Subcutaneous adipose tissue (tissue), 4 donors: Measurements from ENCODE around the gene VPS33B. TPM values are rescaled to one million over a fixed set of nuclear protein-coding genes. Genes with fewer than 3 reads are reported as not detected.

Experiments
- total RNA-seq, 4 donors: library from RNA; depleted of rRNA; stranded (reverse); fragments of >200 nt; gene quantifications; one replicate each; pipeline ENCODE4 v1.1.0, GENCODE V29; 2016
- TF ChIP-seq, protein P1 (sequence below): fragments of 450-650 bp; IDR thresholded peaks from one replicate; pipeline ENCODE4 v1.5.1; 2016; ENCODE audit warnings: low read depth, mild to moderate bottlenecking, control low read depth, antibody characterized with exemption, moderate library complexity

The VPS33B gene
- total RNA-seq, 4 donors from 2014 or later: 4.9 to 9.4 (median 5.3) TPM

DNA sequence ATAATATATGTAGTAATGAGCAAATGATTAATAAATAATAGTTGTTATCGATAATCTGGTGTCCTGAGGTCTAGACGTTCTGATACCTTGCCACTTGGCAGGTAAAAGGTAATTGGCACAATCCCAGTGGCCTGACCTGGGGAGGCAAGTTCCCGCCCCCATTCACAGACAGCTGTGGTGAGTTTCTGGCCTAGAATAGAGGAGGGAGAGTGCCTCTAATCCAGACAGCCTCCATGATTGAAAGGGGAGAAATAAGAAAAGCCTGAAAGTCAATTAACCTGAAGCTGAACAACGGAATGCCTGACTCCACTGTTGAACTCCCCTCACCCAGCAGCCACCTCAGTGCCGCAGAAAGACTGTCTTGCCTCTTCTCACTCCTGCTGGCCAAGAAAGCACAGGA lies 39.6 kb upstream of the VPS33B start:
- TF ChIP-seq, protein P1, sequence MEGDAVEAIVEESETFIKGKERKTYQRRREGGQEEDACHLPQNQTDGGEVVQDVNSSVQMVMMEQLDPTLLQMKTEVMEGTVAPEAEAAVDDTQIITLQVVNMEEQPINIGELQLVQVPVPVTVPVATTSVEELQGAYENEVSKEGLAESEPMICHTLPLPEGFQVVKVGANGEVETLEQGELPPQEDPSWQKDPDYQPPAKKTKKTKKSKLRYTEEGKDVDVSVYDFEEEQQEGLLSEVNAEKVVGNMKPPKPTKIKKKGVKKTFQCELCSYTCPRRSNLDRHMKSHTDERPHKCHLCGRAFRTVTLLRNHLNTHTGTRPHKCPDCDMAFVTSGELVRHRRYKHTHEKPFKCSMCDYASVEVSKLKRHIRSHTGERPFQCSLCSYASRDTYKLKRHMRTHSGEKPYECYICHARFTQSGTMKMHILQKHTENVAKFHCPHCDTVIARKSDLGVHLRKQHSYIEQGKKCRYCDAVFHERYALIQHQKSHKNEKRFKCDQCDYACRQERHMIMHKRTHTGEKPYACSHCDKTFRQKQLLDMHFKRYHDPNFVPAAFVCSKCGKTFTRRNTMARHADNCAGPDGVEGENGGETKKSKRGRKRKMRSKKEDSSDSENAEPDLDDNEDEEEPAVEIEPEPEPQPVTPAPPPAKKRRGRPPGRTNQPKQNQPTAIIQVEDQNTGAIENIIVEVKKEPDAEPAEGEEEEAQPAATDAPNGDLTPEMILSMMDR: no peak

DNA sequence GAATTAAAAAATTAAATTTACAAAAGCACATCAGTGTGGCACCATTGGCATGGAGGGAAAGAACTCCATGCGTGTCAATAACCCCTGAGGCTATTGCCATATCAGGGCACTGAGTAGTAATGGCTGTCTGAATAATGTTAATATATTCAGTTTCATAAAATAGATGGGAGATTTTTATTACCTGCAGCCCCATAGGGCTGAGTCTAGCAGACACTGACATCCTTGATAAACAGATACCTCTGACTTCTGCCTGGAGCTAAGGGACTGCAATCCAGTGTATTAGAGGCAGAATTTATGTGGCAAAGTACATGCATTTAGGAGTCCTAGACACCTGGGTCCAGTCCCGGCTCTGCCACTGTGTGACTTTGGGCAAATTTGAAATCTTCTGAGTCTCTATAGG lies 38.8 kb upstream of the VPS33B start:
- TF ChIP-seq, protein P1: no peak

DNA sequence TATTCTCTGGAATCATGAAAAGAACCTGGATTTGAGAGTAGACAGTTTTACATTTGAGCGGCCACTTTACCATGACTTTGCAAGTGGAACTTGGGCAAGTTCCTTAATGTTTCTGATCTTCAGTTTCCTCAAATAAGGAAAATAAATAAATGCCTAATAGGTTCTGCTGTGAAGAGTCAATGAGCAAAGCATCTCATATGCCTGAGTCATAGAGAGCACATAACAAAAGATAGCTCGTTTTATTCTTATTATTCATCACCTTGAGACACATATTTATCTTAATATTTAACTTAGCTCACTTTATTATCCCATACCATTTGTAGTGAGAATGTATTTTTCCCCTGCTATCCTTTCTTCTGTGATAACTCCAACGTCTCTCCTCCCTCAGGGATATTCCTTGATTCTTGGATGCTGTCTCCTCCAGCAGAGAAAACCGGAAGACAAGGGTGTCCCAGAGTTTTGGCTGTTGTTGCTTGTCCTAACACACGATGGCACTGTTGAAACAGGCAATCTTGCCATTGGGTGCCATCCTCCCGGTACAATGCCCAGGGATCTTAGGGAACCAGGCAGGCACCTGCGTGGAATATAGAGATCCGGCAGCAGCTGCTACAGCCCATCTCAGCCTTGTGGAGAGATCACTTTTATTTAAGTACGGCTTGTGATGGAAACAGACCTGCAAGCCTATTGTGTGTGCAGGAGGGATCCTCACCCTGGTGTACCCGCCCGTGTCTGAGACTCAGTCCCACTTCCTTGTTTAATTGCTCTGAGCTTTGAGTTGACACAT lies 33.3 kb upstream of the VPS33B start:
- TF ChIP-seq, protein P1: no peak

DNA sequence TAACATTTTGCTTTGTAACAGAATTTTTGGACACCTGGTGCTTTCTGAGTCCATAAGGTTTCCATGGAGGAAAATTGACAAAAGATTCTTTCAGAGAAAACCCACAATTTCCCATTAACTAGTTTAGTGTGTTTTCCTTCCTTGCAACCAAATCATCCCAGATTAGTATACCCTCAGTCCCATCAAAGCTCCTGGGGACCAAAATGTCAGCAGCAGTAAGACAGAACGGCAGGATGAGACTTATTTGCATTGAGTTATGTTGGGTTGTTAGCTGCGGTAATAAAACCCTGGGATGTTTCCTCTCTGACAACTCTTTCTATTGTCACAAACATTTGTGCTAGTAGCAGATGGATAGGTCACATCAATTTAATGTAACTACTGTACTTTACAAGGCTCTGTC lies 32.4 kb upstream of the VPS33B start:
- TF ChIP-seq, protein P1: no peak

DNA sequence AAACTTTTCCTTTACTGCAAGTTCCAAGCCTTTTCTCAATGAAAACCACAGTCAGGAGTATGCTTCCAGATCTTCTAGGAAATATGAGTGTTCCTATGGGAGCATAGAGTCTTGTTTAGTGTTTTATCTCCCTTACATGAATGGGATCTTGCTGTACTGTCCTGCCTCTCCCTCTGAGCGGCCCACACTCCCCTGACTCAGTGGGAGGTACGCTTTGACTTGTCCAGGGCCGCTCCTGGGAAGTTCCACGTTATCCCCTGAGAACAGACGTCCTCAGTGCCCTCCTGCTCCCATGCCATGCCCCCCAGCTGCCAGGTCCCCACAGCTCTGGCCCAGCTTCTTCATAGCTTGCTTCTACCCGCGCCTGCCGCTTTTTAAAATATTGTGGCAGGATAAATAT lies 28.9 kb upstream of the VPS33B start:
- TF ChIP-seq, protein P1: no peak

DNA sequence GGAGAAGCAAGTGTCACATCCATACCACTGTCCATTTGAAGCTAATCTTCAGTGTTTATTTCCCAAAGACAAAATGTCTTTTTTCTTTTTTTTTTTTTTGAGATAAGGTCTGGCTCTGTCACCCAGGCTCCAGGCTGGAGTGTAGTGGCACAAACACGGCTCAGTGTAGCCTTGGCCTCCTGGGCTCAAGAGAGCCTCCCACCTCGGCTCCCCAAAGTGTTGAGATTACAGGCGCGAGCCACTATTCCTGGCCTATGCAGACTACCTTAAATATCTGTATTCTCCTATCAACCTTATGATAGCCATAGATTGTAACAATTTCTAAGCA lies 27.7 kb upstream of the VPS33B start:
- TF ChIP-seq, protein P1: no peak

DNA sequence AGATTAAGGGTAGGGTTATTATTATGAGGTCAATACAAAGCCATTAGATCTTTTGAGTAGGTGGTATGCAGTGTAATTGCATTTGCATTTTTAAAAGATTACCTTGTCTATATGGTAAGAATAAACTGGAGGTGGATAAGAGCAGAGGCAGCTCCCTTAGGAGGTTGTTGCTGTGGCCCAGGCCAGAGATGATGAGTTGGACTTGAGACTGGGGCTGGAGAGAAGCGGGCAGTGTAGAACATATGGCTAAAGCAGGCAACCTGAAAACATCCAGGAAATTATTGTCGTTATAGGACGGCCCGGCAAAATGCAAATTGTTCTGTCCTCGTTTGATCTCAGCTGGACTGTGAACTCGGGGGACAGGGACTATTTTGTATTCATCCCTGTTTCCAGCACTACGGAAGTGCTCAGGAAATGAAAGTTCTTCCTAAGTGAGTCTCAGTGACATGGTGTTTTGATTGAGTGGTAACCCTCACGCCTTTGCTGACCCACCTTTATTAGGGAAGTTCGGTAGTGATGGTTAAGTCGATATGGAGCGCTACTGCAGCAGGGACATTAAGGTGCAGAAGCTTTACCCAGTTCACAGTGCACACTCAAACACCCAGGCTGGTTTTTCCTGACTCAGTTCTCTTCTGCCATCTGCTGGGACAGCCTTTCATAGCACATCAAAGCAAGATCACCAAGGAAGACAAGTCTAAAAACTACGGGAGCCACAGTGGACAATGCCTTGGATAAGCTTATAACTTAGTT lies 27.2 kb upstream of the VPS33B start:
- TF ChIP-seq, protein P1: no peak
